ENCODE measurements around the gene TRIM28. TPM values are rescaled to one million over a fixed set of nuclear protein-coding genes. Genes with fewer than 3 reads are reported as not detected.

TRIM28 gene
- total RNA-seq, 4 donors from 2014 or later: 164 to 281 (median 196) TPM

DNA sequence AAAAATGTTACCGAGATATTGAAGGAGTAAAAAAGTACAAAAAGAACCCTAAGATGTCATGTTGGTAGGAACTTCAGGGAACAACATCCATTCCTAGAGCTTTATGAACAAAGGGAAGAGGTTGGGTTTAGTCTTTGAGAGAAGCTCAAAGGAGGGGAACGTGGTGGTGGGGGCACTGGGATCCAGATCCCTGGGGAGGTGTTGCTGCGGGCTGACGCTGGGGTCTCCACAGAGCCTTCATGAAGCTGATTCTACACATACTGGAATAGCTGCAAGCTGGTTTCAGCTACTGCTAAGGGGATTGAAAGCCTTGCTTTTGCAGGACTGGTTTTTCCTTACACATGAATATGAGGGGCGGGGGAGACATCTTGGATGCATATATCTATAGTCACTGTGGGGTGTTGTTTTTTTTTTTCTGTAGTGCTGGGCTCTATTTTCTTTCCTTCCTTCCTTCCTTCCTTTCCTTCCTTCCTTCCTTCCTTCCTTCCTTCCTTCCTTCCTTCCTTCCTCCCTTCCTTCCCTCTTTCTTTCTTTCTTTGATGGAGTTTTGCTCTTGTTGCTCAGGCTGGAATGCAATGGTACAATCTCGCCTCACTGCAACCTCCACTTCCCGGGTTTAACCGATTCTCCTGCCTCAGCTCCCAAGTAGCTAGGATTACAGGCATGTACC lies 35.7 kb downstream of the TRIM28 start:
- no peak for DNase-seq
- H3K9me3 ChIP-seq: no peaks in the 10 kb centered on the region
- H3K4me1 ChIP-seq: peaks cover 0 to 5% (median 4%) of the 10 kb centered on the region in 4 donors
- H3K27ac ChIP-seq: no peak overlapping the region
- peaks cover 0 to 22% (median 0%) of the 10 kb centered on the region in 3 donors for H3K36me3 ChIP-seq
- no peak for TF ChIP-seq POLR2A (IDR thresholded peaks at IDR 0.05)
- TF ChIP-seq, protein P1, sequence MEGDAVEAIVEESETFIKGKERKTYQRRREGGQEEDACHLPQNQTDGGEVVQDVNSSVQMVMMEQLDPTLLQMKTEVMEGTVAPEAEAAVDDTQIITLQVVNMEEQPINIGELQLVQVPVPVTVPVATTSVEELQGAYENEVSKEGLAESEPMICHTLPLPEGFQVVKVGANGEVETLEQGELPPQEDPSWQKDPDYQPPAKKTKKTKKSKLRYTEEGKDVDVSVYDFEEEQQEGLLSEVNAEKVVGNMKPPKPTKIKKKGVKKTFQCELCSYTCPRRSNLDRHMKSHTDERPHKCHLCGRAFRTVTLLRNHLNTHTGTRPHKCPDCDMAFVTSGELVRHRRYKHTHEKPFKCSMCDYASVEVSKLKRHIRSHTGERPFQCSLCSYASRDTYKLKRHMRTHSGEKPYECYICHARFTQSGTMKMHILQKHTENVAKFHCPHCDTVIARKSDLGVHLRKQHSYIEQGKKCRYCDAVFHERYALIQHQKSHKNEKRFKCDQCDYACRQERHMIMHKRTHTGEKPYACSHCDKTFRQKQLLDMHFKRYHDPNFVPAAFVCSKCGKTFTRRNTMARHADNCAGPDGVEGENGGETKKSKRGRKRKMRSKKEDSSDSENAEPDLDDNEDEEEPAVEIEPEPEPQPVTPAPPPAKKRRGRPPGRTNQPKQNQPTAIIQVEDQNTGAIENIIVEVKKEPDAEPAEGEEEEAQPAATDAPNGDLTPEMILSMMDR (IDR thresholded peaks at IDR 0.05): no peak
- H3K4me3 ChIP-seq: no peak overlapping the region
- H3K27me3 ChIP-seq: no peaks in the 10 kb centered on the region

GRCh38 chr19:58581227-58582141 lies 37.6 kb downstream of the TRIM28 start:
- peak; percentile 77 to 92 (median 81) for DNase-seq
- peaks cover 0 to 22% (median 0%) of the 10 kb centered on the region in 3 donors for H3K36me3 ChIP-seq
- TF ChIP-seq POLR2A (IDR thresholded peaks at IDR 0.05): no peak
- TF ChIP-seq, protein P1 (IDR thresholded peaks at IDR 0.05): peak; percentile 72 to 86 (median 78)
- peak overlapping the region in 2 of 4 donors; percentile 45 to 61 for H3K27ac ChIP-seq
- no peaks in the 10 kb centered on the region for H3K27me3 ChIP-seq
- H3K4me1 ChIP-seq: peaks cover 0 to 5% (median 3%) of the 10 kb centered on the region in 4 donors
- H3K4me3 ChIP-seq: no peak overlapping the region
- no peaks in the 10 kb centered on the region for H3K9me3 ChIP-seq

DNA sequence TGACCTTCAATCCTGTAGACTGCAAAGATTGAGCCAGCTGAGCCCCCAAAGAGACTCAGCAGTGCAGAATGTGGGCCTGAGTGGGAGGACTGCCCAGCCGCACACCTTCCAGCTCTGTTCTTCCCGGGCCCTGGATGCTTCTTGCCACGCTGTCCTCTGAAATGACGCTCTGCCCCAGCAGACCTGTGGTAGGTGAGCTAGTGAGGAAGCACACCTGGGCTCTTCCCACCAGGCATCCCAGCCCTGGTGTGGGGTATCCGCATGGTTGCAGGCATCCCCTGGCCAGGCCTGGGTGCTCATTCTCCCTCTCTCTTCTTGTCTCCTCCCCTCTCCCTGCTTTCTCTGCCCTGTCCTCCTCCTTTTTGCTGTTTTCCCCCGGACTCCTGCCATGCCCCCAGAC lies 39.1 kb downstream of the TRIM28 start:
- TF ChIP-seq POLR2A (IDR thresholded peaks at IDR 0.05): no peak
- TF ChIP-seq, protein P1 (IDR thresholded peaks at IDR 0.05): no peak
- peaks cover 0 to 22% (median 0%) of the 10 kb centered on the region in 3 donors for H3K36me3 ChIP-seq
- H3K27ac ChIP-seq: no peak overlapping the region
- no peak overlapping the region for H3K4me3 ChIP-seq
- no peaks in the 10 kb centered on the region for H3K9me3 ChIP-seq
- H3K27me3 ChIP-seq: no peaks in the 10 kb centered on the region
- H3K4me1 ChIP-seq: peaks cover 0 to 5% (median 3%) of the 10 kb centered on the region in 4 donors
- DNase-seq: no peak

DNA sequence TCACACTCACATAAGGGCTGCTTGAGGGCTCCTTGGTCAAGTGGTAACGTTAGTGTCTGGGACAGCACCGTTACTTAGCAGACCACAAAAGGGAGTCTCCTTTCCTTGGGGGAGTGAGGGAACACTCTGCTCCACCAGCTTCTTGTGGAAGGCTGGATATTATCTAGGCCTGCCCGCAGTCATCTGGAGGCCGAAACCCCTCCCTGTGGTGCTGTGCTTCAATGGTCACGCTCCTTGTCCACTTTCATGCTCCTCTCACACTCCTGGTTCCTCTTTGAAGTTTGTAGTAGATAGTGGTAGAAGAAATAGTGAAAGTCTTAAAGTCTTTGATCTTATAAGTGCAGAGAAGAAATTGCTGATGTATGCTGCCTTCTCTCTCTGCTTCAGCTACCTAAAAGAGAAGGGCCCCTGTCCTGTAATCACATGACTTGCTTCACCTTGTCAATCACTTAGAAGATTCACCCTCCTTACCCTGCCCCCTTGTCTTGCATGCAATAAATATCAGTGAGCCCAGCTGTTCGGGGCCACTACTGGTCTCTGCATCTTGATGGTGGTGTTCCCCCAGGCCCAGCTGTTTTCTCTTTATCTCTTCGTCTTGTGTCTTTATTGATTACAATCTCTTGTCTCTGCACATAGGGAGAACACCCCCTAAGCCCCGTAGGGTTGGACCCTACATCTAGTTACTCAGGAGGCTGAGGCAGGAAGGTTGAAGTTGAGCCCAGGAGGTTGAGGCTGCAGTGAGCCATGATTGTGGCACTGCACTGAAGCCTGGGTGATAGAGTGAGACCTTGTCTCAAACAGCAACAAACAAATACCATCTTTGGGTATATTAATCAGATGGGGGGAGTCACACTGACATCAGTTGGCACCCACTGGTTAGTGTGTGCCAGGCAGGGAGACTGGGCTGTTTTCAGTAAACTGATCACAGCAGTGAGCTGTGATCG lies 40.9 kb downstream of the TRIM28 start:
- H3K36me3 ChIP-seq: peaks cover 0 to 22% (median 0%) of the 10 kb centered on the region in 3 donors
- no peak overlapping the region for H3K27ac ChIP-seq
- no peak for TF ChIP-seq POLR2A (IDR thresholded peaks at IDR 0.05)
- TF ChIP-seq, protein P1 (IDR thresholded peaks at IDR 0.05): no peak
- H3K4me3 ChIP-seq: no peak overlapping the region
- no peaks in the 10 kb centered on the region for H3K9me3 ChIP-seq
- no peak for DNase-seq
- H3K4me1 ChIP-seq: peaks cover 0 to 5% (median 3%) of the 10 kb centered on the region in 4 donors
- no peaks in the 10 kb centered on the region for H3K27me3 ChIP-seq
